HUES48 (cell line): Measurements from ENCODE around the gene TMEM167A.
A peak's percentile ranks its signal among the peaks of the same experiment; 100 is the strongest.
"Not testable (repeated sequence)": the region's sequence is repeated elsewhere in the genome, so short reads cannot be mapped to it uniquely, and the experiment has no call there.

ENCODE experiments used
- H3K27ac ChIP-seq: one replicate; pipeline ENCODE4 v1.7.0; 2013; ENCODE audit warnings: low read depth, low read length, inconsistent platforms
- H3K27me3 ChIP-seq: 2 replicates; pipeline ENCODE4 v1.6.1; 2013; ENCODE audit warnings: mild to moderate bottlenecking, low read length; ENCODE audit not compliant: control insufficient read depth, insufficient read depth
- H3K36me3 ChIP-seq: 2 replicates; pipeline ENCODE4 v1.6.1; 2013; ENCODE audit warnings: low read length; ENCODE audit not compliant: control insufficient read depth, insufficient read depth
- H3K4me1 ChIP-seq: 2 replicates; pipeline ENCODE4 v1.6.1; 2013; ENCODE audit warnings: mild to moderate bottlenecking, low read length; ENCODE audit not compliant: control insufficient read depth, insufficient read depth
- H3K4me3 ChIP-seq: 2 replicates; pipeline ENCODE4 v1.5.1; 2013; ENCODE audit warnings: mild to moderate bottlenecking, low read depth, low read length
- H3K9ac ChIP-seq: 2 replicates; pipeline ENCODE4 v1.6.1; 2013; ENCODE audit warnings: mild to moderate bottlenecking, low read depth, low read length, moderate library complexity
- H3K9me3 ChIP-seq: 2 replicates; pipeline ENCODE4 v1.6.1; 2013; ENCODE audit warnings: low read length; ENCODE audit not compliant: control insufficient read depth, insufficient read depth

Gene TMEM167A

DNA sequence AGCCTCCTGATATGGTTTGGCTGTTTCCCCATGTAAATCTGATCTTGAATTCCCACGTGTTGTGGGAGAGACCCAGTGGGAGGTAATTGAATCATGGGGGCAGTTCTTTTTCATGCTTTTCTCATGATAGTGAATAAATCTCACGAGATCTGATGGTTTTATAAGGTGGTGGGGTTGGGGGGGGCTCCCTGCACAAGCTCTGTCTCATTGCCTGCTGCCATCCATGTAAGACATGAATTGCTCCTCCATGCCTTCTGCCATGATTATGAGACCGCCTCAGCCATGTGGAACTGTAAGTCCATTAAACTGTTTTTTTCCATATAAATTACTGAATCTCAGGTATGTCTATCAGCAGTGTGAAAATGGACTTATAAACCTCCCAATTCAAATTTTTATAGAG, 13.0 kb upstream of the TMEM167A start:
- Histone ChIP-seq H3K9ac (no peak overlapping the region), H3K4me3 (no peak overlapping the region), H3K27me3 (no peaks in the 10 kb centered on the region), H3K36me3 (no peaks in the 10 kb centered on the region), H3K9me3 (peaks cover 9% of the 10 kb centered on the region), H3K4me1 (no peaks in the 10 kb centered on the region), H3K27ac (no peak overlapping the region)

DNA sequence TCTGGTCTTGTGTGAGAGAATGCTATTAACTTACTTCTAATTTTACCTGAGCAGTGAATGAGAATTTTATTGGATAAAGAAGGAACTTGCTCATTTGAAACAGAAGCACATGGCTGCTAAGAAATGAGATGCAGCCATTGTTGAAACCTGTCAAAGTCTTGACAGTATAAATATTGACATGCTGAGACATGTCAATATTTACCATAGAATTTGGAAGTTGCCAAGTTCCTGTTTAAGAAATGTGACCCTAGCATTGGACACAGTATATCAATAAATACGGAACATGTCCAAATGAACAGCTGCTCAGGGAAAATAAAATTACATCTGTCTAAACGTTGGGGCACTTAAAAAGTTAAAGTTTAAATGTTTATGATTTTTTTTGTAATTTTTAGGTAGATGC, 7.9 kb upstream of the TMEM167A start:
- no peaks in the 10 kb centered on the region for H3K9me3 ChIP-seq
- no peak overlapping the region for H3K9ac ChIP-seq
- no peak overlapping the region for H3K27ac ChIP-seq
- H3K4me1 ChIP-seq = peaks cover 9% of the 10 kb centered on the region
- no peaks in the 10 kb centered on the region for H3K27me3 ChIP-seq
- no peaks in the 10 kb centered on the region for H3K36me3 ChIP-seq
- no peak overlapping the region for H3K4me3 ChIP-seq

DNA sequence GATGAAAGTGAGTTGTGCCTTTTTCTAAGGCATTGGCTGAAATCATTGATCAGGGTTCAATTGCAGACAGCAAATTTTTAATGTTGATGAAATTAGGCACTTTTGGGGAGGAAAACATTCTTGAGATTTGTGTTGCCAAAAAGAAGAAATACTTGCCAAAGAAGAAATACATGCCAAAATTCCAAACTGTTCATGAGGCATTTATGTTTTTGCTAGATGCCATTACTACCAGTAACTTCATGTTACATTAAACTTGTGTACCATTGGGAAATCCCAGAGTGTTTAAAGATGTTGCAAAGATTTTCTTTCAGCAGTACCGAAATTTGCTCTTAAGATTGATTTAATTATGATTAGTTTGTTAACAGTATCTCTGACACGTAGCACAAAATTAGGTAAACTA, 7.1 kb upstream of the TMEM167A start:
- Histone ChIP-seq H3K9me3 (no peaks in the 10 kb centered on the region), H3K27ac (no peak overlapping the region), H3K9ac (no peak overlapping the region), H3K4me3 (no peak overlapping the region), H3K27me3 (no peaks in the 10 kb centered on the region), H3K4me1 (peaks cover 9% of the 10 kb centered on the region), H3K36me3 (no peaks in the 10 kb centered on the region)

DNA sequence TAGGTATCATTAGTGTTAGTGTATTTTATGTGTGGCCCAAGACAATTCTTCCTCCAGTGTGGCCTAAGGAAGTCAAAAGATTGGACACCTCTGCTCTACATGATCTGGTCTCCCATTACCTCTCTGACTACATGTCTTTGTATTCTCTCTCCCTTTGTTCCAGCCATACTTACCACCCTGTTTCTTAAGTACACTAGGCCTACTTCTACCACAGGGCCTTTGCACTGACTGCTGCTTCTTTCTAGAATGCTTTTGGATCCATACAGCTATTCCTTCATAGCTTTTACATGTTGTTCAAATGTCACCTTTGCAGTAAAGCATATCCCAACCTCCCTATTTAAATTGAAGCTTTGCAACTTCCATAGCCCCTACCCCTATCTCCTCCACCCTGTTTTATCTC, 5.6 kb upstream of the TMEM167A start:
- Histone ChIP-seq H3K4me3 (no peak overlapping the region), H3K9me3 (no peaks in the 10 kb centered on the region)

DNA sequence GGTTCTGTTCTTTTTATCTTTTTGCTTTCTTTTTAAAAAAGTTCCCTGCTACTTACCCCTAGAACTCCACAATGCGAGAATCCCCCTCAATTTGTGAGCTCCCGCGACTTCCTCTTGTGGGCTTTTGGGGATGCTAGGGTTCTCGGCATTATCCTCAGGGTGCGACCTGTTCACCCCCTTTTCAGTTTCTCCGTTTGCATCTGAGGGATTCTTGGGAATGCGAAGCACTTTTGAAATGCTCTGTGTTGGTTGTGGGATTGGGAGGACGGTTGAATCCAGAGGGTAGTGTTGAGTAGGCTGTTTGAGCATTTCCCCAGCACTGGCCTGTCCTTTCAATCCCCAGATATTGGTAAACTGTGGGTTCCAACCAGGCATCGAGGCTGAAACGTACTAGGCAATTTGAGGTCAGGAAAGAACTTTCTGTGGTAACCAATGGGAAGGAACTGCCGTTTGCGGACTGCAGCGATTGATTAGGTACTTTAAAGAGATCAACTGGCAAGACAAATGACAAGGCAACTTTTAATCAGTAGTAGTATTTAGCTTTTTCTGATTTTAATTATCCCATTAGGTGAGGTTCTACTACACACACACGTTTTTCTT, 568 bp upstream of the TMEM167A start:
- no peaks in the 10 kb centered on the region for H3K9me3 ChIP-seq
- peaks cover 30% of the 10 kb centered on the region for H3K4me1 ChIP-seq
- H3K36me3 ChIP-seq = peaks cover 16% of the 10 kb centered on the region
- H3K9ac ChIP-seq = peak overlapping the region; percentile 86
- peak overlapping the region; percentile 92 for H3K27ac ChIP-seq
- peak overlapping the region; percentile 95 for H3K4me3 ChIP-seq
- no peaks in the 10 kb centered on the region for H3K27me3 ChIP-seq

More for the DNA sequence above, 5.6 kb upstream of the TMEM167A start:
- no peaks in the 10 kb centered on the region for H3K27me3 ChIP-seq
- no peak overlapping the region for H3K9ac ChIP-seq
- H3K4me1 ChIP-seq = peaks cover 18% of the 10 kb centered on the region
- H3K36me3 ChIP-seq = no peaks in the 10 kb centered on the region
- no peak overlapping the region for H3K27ac ChIP-seq

DNA sequence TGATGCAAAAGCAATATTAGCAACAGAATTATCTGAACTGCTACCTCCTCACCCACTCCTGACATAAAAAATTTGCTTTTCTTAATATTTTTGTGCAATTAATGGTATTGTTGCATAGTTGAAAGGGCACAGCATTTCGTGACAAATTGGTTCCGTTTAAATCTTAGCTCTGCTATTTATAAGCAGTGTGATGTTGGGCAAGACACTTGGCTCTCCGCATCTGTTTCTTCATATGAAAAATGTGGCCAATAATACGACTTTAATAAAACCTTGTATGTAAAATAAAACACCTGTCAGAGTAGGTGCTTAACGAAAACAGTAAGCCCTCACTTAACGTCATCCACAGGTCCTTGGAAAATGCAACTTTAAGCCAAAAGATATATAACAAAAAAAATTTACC, 4.2 kb downstream of the TMEM167A start:
- H3K9me3 ChIP-seq = no peaks in the 10 kb centered on the region
- H3K27me3 ChIP-seq = no peaks in the 10 kb centered on the region
- H3K36me3 ChIP-seq = peaks cover 20% of the 10 kb centered on the region
- H3K4me1 ChIP-seq = peaks cover 47% of the 10 kb centered on the region
- no peak overlapping the region for H3K9ac ChIP-seq
- H3K4me3 ChIP-seq = no peak overlapping the region
- H3K27ac ChIP-seq = no peak overlapping the region

DNA sequence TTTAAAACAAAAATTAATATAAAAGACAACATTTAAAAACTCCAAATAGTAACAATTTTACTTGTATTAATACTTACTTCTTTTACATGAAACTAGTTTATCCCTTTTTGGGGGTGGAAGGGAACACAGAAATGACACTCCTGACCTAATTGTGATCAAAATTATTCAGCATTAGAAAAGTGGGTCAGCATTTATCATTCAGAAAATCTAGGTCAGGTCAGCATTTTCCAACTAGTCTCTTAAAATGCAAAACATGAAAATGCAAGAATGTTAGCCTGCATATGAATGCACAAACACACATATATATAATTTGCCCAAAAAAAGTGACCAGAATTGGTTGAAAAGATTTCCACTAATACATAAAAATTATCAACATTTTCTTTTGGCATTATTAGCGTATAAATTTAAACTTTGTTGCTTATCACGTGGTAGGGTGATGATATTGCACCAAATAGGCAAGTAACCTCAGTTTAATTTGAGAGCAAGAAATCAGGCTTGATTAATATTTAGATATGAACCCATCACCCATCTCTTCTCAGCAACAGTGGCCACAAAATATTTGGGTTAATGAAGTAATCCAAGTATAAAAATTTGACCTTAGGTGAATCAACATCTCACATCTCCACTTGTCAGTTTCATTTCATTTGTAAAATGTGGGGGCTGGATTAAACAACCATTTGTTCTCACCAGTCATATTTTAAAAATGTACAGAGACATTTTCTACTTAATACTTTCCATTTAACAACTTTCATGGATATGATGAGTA, 5.7 kb downstream of the TMEM167A start:
- peaks cover 59% of the 10 kb centered on the region for H3K4me1 ChIP-seq
- H3K9me3 ChIP-seq = no peaks in the 10 kb centered on the region
- H3K4me3 ChIP-seq = peak overlapping the region; percentile 20
- peaks cover 20% of the 10 kb centered on the region for H3K36me3 ChIP-seq
- no peaks in the 10 kb centered on the region for H3K27me3 ChIP-seq
- no peak overlapping the region for H3K9ac ChIP-seq
- H3K27ac ChIP-seq = no peak overlapping the region

DNA sequence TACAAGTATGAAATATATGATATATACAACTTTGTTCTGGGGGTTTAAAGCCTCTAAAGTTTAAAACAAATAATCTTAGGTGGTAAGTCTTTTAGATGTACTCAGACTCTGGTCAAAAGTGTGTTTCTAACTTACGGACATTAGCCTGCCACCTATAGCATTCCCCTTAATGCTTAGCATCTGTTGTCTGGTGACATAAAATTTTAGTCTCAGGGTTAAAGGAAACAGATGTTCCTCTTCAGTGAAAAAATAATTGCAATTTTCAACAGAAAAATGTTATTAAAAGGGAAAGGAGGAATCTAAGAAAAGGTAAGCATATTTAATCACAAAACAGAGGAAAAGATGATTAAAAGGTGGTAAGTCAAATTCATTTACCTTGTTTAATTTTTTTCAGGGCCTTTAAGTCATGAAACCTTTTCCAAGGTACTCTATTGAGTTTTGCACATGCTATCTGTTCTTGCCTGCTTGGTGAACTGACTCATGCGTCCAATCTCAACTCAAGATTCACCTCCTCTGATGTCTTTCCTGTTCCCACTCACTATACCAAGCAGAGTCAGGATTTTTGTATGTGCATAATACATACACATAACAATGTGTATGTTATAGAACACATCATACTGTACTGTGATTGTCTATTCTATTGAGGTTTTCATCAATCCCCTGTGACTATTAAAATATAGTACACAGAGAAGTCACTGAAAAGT, 7.9 kb downstream of the TMEM167A start:
- Histone ChIP-seq H3K36me3 (peaks cover 21% of the 10 kb centered on the region), H3K9ac (no peak overlapping the region), H3K9me3 (no peaks in the 10 kb centered on the region), H3K4me1 (peaks cover 58% of the 10 kb centered on the region), H3K27me3 (no peaks in the 10 kb centered on the region), H3K27ac (no peak overlapping the region), H3K4me3 (no peak overlapping the region)

DNA sequence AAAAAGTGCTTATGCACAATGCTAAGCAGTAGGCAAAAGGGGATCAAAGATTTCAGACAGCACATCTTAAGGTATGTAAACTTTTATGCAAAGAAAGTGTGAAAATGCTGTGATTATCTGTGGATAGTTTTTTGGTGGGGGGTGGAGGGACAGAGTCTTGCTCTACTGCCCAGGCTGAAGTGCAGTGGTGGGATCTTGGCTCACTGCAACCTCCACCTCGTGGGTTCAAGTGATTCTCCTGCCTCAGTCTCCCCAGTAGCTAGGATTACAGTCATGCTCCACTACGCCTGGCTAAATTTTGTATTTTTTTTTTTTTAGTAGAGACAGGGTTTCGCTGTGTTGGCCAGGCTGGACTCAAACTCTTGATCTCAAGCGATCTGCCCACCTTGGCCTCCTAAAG, 9.8 kb downstream of the TMEM167A start:
- not testable (repeated sequence) for H3K9ac ChIP-seq, H3K4me3 ChIP-seq, H3K27ac ChIP-seq, H3K9me3 ChIP-seq, H3K27me3 ChIP-seq
- Histone ChIP-seq H3K36me3 (peaks cover 25% of the 10 kb centered on the region), H3K4me1 (peaks cover 54% of the 10 kb centered on the region)

DNA sequence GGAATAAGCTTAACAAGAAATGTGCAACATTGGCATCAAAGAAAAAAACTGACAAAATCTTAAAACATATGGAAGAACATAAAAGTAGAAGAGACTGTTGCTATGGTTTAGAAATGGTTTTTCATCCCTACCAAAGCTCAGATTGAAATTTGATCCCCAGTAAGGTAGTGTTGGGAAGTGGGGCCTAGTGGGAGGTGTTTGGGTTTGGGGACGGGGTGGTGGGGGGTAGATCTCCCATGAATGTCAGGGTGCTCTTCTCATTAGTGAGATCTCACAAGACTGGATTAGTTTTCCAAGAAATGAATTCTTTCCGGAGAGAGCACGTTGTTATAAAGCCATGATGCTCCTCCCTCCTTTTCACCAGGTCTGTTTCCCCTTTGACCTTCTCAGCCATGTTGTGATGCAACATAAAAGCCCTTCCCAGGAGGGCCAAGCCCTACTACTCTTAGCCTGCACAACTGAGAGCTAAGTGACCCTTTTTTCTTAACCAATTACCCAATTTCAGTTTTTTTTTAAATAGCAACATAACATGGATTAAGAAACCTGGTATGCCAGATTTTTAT, 10.6 kb downstream of the TMEM167A start:
- no peaks in the 10 kb centered on the region for H3K9me3 ChIP-seq
- no peaks in the 10 kb centered on the region for H3K27me3 ChIP-seq
- no peak overlapping the region for H3K27ac ChIP-seq
- no peak overlapping the region for H3K4me3 ChIP-seq
- no peak overlapping the region for H3K9ac ChIP-seq
- peaks cover 33% of the 10 kb centered on the region for H3K36me3 ChIP-seq
- peaks cover 47% of the 10 kb centered on the region for H3K4me1 ChIP-seq

DNA sequence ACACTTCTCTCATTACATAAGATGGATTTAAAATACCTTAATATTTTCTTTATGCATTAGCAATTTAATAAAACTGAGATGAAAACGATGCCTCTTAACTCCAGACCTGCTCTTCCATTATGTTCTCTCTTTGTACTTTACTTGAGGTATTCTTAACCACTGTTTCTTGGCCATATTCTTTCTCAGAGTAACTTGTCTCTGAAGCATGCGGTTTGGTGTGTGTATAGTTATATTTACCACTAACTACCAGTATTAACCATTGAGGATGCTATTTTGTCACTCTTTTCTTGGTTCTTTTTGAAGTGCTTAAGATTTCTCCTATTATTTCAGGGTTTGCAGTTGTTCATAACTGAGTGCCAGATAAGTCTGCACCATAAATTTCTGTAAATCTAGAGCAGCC, 17.9 kb downstream of the TMEM167A start:
- Histone ChIP-seq H3K27me3 (no peaks in the 10 kb centered on the region), H3K36me3 (peaks cover 90% of the 10 kb centered on the region), H3K9me3 (no peaks in the 10 kb centered on the region), H3K4me3 (no peak overlapping the region), H3K9ac (no peak overlapping the region), H3K4me1 (no peaks in the 10 kb centered on the region), H3K27ac (no peak overlapping the region)
